OCI-LY7 (cell line): Measurements from ENCODE around the gene CDHR1. TPM values are rescaled to one million over a fixed set of nuclear protein-coding genes. Genes with fewer than 3 reads are reported as not detected.

Source experiments
- BruUV-seq: library from RNA; stranded (reverse); fragments of 400-500 nt; replicated peaks from 2 replicates; lab custom pipeline; 2021; lab: Mats Ljungman, UMichigan
- CTCF ChIA-PET: fragments of 300-600 bp; sonication (Branson Sonifier 250); formaldehyde crosslinking; loops from one replicate; lab custom pipeline; 2022; ENCODE audit warnings: antibody characterized with exemption; ENCODE audit not compliant: unreplicated experiment; lab: Charles Lee
- POLR2A ChIA-PET: fragments of 300-600 bp; sonication (Branson Sonifier 250); formaldehyde crosslinking; loops from one replicate; lab custom pipeline; 2022; ENCODE audit warnings: antibody characterized with exemption; lab: Charles Lee
- DNase-seq: peaks from one replicate; pipeline ENCODE4 v3.0.0-alpha.2; 2015; ENCODE audit warnings: low spot score
- H2AFZ ChIP-seq: fragments of 200-600 bp; sonication (generic), shearing (Covaris generic); 2 replicates; pipeline ENCODE4 v1.6.1; 2014; ENCODE audit warnings: mild to moderate bottlenecking, antibody characterized with exemption, low read length, moderate library complexity
- H3K27ac ChIP-seq: fragments of 200-600 bp; sonication (generic); 2 replicates; pipeline ENCODE4 v1.5.1; 2014; ENCODE audit warnings: mixed run types, low read depth, mild to moderate bottlenecking, moderate library complexity, low read length, inconsistent platforms; ENCODE audit not compliant: poor library complexity, severe bottlenecking
- H3K36me3 ChIP-seq: fragments of 200-600 bp; sonication (generic); 2 replicates; pipeline ENCODE4 v1.6.1; 2014; ENCODE audit warnings: mild to moderate bottlenecking, antibody characterized with exemption, low read length, moderate library complexity, mixed read lengths; ENCODE audit not compliant: insufficient read depth
- H3K4me1 ChIP-seq: fragments of 200-600 bp; sonication (generic); 2 replicates; pipeline ENCODE4 v1.5.1; 2014; ENCODE audit warnings: mild to moderate bottlenecking, low read length; ENCODE audit not compliant: insufficient read depth, poor library complexity, severe bottlenecking
- H3K4me2 ChIP-seq: fragments of 200-600 bp; sonication (generic); 2 replicates; pipeline ENCODE4 v1.6.1; 2014; ENCODE audit warnings: mild to moderate bottlenecking, low read length
- H3K4me3 ChIP-seq: fragments of 200-600 bp; sonication (generic); 2 replicates; pipeline ENCODE4 v1.5.1; 2014; ENCODE audit warnings: mild to moderate bottlenecking, low read depth, low read length; ENCODE audit not compliant: poor library complexity, severe bottlenecking
- H3K79me2 ChIP-seq: fragments of 200-600 bp; sonication (generic); 2 replicates; pipeline ENCODE4 v1.6.1; 2016; ENCODE audit warnings: low read depth, mild to moderate bottlenecking, low read length, moderate library complexity, mixed read lengths; ENCODE audit not compliant: insufficient read depth
- H3K9me2 ChIP-seq: fragments of 200-600 bp; sonication (generic); 2 replicates; pipeline ENCODE4 v1.6.1; 2016; ENCODE audit warnings: mild to moderate bottlenecking, low read length, mixed read lengths; ENCODE audit not compliant: insufficient read depth
- H3K9me3 ChIP-seq: fragments of 200-600 bp; sonication (generic); 2 replicates; pipeline ENCODE4 v1.6.1; 2014; ENCODE audit warnings: mild to moderate bottlenecking, mixed run types, low read length, mixed read lengths
- H4K20me1 ChIP-seq: fragments of 200-600 bp; sonication (generic); 2 replicates; pipeline ENCODE4 v1.6.1; 2014; ENCODE audit warnings: mild to moderate bottlenecking, antibody characterized with exemption, low read length, moderate library complexity, mixed read lengths; ENCODE audit not compliant: insufficient read depth
- EZH2phosphoT487 ChIP-seq: fragments of 200-600 bp; sonication (generic); IDR thresholded peaks from 2 replicates; pipeline ENCODE4 v1.6.1; 2018; ENCODE audit warnings: low read depth, borderline replicate concordance, mild to moderate bottlenecking, mixed run types, antibody characterized with exemption, low read length, moderate library complexity, mixed read lengths
- intact Hi-C: fragments of 100-400 bp; cut with micrococcal nuclease; formaldehyde crosslinking; loops from one replicate; pipeline ENCODE4 v1.10.0; 2022; ENCODE audit not compliant: unreplicated experiment
- total RNA-seq, 2 experiments: library from RNA; depleted of rRNA in 1 of 2; stranded (reverse); fragments of >200 nt in 1 of 2; shearing (Covaris generic) in 1 of 2; gene quantifications; 2 replicates each; pipeline ENCODE4 v1.2.3, GENCODE V29; 2014 to 2022
- TF ChIP-seq, protein P1 (sequence below): fragments of 200-600 bp; sonication (generic); conservative IDR thresholded peaks from 2 replicates; pipeline ENCODE4 v1.5.1; 2014; ENCODE audit warnings: mild to moderate bottlenecking, antibody characterized with exemption, low read length, moderate library complexity, mixed read lengths

Gene CDHR1
- total RNA-seq, 2 experiments from 2014 or later = not detected

DNA sequence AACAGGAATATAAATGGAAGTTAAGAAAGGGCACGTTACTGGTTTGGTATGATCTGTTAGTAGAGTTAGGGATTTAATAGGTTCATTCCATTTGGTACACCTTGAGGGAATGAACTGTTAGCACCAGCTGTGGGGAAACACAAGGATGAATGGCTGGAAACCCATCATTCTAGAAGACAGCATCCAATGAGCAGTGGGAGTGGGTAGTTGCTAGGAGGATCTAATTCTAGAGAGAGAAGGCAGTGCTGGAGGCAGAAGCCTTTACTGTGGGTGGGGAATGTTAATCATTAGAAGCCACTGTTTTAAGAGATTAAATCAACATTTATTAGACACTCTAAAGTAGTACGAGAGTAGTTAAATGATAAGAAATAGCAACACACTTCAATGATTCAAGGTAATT is 36.3 kb upstream of the CDHR1 start:
- Histone ChIP-seq H4K20me1 (no peaks in the 10 kb centered on the region), H3K9me3 (no peaks in the 10 kb centered on the region), H3K4me3 (no peak overlapping the region), H3K79me2 (no peaks in the 10 kb centered on the region), H3K4me2 (no peak overlapping the region), H3K4me1 (no peaks in the 10 kb centered on the region), H3K36me3 (peaks cover 27% of the 10 kb centered on the region), H3K9me2 (no peaks in the 10 kb centered on the region), H2AFZ (no peak overlapping the region), H3K27ac (no peak overlapping the region)
- BruUV-seq = no TSS peak
- ChIA-PET CTCF (no interaction called here), POLR2A (interaction anchor here (0.6 to 1.3 kb wide), 2 partner anchors 10 to 533 kb away, joined by 3 to 4 read pairs; no protein-coding TSS in a partner anchor)
- no peak for TF ChIP-seq EZH2phosphoT487
- TF ChIP-seq, protein P1, sequence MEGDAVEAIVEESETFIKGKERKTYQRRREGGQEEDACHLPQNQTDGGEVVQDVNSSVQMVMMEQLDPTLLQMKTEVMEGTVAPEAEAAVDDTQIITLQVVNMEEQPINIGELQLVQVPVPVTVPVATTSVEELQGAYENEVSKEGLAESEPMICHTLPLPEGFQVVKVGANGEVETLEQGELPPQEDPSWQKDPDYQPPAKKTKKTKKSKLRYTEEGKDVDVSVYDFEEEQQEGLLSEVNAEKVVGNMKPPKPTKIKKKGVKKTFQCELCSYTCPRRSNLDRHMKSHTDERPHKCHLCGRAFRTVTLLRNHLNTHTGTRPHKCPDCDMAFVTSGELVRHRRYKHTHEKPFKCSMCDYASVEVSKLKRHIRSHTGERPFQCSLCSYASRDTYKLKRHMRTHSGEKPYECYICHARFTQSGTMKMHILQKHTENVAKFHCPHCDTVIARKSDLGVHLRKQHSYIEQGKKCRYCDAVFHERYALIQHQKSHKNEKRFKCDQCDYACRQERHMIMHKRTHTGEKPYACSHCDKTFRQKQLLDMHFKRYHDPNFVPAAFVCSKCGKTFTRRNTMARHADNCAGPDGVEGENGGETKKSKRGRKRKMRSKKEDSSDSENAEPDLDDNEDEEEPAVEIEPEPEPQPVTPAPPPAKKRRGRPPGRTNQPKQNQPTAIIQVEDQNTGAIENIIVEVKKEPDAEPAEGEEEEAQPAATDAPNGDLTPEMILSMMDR = no peak
- intact Hi-C loops = no loop called here
- no peak for DNase-seq

DNA sequence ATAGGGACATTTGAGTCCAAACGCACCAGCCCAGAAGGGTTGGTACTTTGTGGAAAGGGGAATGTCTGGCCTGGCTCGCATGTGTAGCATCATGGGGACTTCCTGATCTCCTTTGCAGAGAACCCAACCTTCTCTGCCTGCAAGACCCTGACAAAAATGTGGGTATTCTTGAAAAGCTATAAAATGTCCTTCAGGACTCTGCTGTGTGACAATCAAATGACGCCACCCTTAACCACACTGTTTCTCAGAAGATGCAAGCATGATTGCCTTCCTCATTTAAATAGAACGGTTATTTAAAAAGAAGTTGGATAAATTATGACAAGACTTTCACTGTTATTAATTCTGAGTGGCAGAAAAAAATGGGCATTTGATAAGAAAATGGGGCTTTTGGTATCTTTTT is 35.8 kb upstream of the CDHR1 start:
- intact Hi-C loops = no loop called here
- ChIA-PET CTCF (no interaction called here), POLR2A (interaction anchor here (0.6 to 1.1 kb wide), 2 partner anchors 15 to 533 kb away, joined by 3 to 4 read pairs; no protein-coding TSS in a partner anchor)

More for the DNA sequence above, 35.8 kb upstream of the CDHR1 start:
- no peak for DNase-seq
- H3K9me3 ChIP-seq = no peaks in the 10 kb centered on the region
- H3K4me2 ChIP-seq = no peak overlapping the region
- no TSS peak for BruUV-seq
- H3K4me3 ChIP-seq = no peak overlapping the region
- H3K4me1 ChIP-seq = no peaks in the 10 kb centered on the region
- H3K27ac ChIP-seq = no peak overlapping the region
- H2AFZ ChIP-seq = no peak overlapping the region
- no peaks in the 10 kb centered on the region for H3K79me2 ChIP-seq
- H3K36me3 ChIP-seq = peaks cover 23% of the 10 kb centered on the region
- no peak for TF ChIP-seq EZH2phosphoT487
- TF ChIP-seq, protein P1 = no peak
- H3K9me2 ChIP-seq = no peaks in the 10 kb centered on the region
- no peaks in the 10 kb centered on the region for H4K20me1 ChIP-seq
